ENCODE results near the gene ZNF780B.

The ZNF780B gene

DNA sequence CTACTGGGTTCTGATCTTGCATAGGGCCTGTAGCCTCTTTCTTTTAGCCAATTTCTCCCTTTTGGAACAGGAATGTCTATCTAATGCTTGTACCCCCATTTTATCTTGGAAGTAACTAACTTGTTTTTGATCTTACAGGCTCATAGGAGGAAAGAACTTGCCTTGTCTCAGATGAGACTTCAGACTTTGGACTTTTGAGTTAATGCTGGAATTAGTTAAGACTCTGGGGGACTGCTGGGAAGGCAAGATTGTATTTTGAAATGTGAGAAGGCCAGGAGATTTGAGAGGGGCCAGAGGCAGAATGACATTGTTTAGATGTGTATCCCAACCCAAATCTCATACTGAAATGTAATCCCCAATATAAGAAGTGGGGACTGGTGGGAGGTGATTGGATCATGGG is 61.7 kb downstream of the ZNF780B start:
- POLR2A ChIA-PET (ENCODE audit: low non-redundant PET), result no interaction called here
- DNase-seq (ENCODE audit: low spot score), result no peak
- H3K27ac ChIP-seq, result no peak overlapping the region
- CTCF ChIA-PET, result no interaction called here
- TF ChIP-seq, protein P1, sequence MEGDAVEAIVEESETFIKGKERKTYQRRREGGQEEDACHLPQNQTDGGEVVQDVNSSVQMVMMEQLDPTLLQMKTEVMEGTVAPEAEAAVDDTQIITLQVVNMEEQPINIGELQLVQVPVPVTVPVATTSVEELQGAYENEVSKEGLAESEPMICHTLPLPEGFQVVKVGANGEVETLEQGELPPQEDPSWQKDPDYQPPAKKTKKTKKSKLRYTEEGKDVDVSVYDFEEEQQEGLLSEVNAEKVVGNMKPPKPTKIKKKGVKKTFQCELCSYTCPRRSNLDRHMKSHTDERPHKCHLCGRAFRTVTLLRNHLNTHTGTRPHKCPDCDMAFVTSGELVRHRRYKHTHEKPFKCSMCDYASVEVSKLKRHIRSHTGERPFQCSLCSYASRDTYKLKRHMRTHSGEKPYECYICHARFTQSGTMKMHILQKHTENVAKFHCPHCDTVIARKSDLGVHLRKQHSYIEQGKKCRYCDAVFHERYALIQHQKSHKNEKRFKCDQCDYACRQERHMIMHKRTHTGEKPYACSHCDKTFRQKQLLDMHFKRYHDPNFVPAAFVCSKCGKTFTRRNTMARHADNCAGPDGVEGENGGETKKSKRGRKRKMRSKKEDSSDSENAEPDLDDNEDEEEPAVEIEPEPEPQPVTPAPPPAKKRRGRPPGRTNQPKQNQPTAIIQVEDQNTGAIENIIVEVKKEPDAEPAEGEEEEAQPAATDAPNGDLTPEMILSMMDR (conservative IDR thresholded peaks at IDR 0.05; ENCODE audit: low read depth), result no peak

- TF ChIP-seq, protein P1 (conservative IDR thresholded peaks at IDR 0.05; ENCODE audit: low read depth), result no peak
- no peak overlapping the region for H3K27ac ChIP-seq
- DNase-seq (ENCODE audit: low spot score), result no peak
- ChIA-PET CTCF (no interaction called here), POLR2A (ENCODE audit: low non-redundant PET) (no interaction called here)
Observed at GRCh38 chr19:39993605-39994004, 62.4 kb downstream of the ZNF780B start.

- TF ChIP-seq, protein P1 (conservative IDR thresholded peaks at IDR 0.05; ENCODE audit: low read depth), result no peak
- CTCF ChIA-PET, result no interaction called here
- POLR2A ChIA-PET (ENCODE audit: low non-redundant PET), result no interaction called here
- no peak overlapping the region for H3K27ac ChIP-seq
- DNase-seq (ENCODE audit: low spot score), result no peak
Observed at GRCh38 chr19:39987596-39987995, 68.4 kb downstream of the ZNF780B start.

GRCh38 chr19:39987167-39987566 is 68.9 kb downstream of the ZNF780B start:
- no peak overlapping the region for H3K27ac ChIP-seq
- CTCF ChIA-PET, result no interaction called here
- POLR2A ChIA-PET (ENCODE audit: low non-redundant PET), result no interaction called here
- TF ChIP-seq, protein P1 (conservative IDR thresholded peaks at IDR 0.05; ENCODE audit: low read depth), result no peak
- DNase-seq (ENCODE audit: low spot score), result no peak

GRCh38 chr19:39986643-39987042 is 69.4 kb downstream of the ZNF780B start:
- TF ChIP-seq, protein P1 (conservative IDR thresholded peaks at IDR 0.05; ENCODE audit: low read depth), result no peak
- H3K27ac ChIP-seq, result no peak overlapping the region
- CTCF ChIA-PET, result no interaction called here
- POLR2A ChIA-PET (ENCODE audit: low non-redundant PET), result no interaction called here
- no peak for DNase-seq (ENCODE audit: low spot score)

DNA sequence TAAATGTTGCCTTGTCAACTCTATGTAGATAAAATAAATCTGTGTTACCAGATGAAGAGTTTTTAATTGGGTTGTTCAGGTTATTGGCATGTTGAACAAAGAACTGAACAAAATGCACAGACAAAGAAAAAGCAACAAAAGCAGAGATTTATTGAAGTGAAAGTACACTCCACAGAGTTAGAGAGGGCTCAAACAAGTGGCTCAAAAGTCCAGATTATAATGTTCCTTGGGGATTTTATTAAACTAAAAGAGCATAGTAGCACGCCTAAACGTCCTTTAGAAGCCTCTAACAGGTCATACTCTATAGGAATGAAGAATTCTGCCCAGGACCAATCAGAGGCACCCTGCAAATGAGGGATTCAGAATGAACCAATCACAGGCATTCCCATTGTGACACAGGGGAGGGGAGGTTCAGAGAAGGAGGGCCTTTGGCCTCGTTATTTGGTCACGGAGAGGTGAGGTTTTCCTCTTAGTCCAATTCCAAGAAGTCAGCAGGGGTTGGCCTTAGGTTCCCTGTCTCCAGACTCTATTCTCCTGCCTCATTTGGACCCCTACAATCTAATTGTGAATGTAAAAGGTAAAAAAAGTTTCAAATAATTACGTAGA is 72.2 kb downstream of the ZNF780B start:
- no peak overlapping the region for H3K27ac ChIP-seq
- no peak for DNase-seq (ENCODE audit: low spot score)
- TF ChIP-seq, protein P1 (conservative IDR thresholded peaks at IDR 0.05; ENCODE audit: low read depth), result no peak
- CTCF ChIA-PET, result interaction anchor here (0.6 kb wide), 2 partner anchors 170 to 547 kb away, joined by 3 to 5 read pairs; no protein-coding TSS in a partner anchor
- POLR2A ChIA-PET (ENCODE audit: low non-redundant PET), result no interaction called here

Data from RWPE1 (cell line).